Activated CD8-positive, alpha-beta memory T cell treated with anti-CD3 and anti-CD28 coated beads for 24 hours (primary cell): ENCODE results near the gene SNX20.

Source experiments
- DNase-seq: peaks from one replicate; pipeline ENCODE4 v3.0.0-alpha.2; 2020

SNX20 gene

DNA sequence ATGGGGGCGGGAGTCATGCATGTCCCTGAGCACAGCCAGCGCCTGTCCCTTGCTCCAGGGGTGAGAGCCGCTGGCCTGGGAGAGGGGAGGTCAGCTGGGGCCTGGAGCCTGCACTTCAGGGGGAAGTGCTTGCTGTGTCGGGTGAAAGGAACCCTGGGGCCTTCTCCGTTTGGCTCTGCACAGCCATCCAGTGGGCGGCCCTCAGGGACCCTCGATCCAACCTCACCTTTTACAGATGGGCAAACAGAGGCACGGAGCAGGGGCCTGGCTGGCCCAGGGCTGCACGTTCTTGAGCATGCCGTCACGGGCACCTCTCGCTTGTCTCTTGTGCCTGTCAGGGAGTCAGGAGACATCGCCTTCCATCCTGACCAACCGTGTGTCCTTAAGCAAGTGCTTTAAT lies 1.8 kb downstream of the SNX20 start:
- DNase-seq, result no peak

DNA sequence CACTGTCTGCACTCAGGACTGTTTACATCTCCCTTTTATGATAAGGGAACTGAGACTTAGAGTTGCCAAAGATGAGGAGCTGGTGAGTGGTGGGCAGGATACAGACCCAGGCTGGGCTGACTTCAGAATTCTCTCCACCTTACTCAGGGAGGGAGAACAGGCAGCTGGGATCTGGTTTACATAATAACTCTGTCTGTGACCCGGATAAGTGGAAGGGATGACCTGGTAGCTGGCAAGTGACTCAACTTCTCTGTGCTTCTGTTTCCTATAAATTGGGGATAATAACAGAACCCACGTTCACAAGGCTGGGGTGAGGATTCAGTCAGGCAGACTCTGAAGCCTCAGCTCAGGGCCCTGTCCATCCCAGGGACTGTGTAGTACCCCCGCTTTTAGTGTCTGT lies 2.6 kb downstream of the SNX20 start:
- DNase-seq, result no peak

DNA sequence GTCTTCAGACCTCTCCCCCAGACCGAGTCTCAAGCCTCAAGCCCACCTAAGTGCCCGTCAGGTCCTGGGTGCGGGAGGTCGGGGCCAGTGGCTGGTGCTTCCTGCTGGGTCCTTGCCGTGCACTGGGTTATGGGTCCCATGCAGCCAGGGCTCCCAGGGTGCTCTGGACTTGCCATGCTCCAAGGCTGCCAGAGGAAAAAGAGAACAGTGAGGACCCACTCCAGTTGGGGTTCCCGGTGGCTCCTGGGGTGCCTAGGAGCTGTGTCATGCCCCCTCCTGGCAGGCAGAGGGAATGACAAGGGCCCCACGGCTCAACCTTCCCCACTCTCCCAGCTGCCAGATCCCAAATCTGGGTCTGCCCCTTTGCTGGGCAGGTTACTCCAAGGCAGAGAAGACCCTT lies 3.8 kb downstream of the SNX20 start:
- DNase-seq, result no peak

DNA sequence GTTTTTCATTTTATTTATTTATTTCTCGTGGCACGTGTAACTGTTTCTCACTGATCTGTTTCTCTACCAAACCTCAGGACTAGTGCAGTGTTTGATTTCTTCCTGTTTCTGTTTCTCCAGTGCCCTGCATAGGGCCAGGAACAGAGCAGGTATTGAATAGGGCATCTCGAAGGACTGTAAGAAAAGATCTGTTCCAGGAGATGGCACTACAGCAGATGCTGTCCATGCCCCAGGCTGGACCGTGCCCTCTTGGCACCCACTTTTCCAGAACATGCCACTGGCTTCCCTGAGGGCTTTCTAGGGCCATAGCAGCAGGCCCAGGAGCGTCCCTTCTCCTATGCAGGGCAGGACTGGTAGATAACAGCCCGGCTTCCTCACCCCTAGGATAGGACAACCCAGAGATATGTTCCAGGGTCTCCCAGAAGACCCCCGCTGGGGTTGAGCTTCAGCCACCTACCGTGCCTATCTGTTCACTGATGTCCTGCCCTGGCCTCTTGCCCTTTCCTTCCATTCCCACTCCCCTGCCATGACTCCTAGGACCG lies 4.4 kb downstream of the SNX20 start:
- DNase-seq, result no peak

DNA sequence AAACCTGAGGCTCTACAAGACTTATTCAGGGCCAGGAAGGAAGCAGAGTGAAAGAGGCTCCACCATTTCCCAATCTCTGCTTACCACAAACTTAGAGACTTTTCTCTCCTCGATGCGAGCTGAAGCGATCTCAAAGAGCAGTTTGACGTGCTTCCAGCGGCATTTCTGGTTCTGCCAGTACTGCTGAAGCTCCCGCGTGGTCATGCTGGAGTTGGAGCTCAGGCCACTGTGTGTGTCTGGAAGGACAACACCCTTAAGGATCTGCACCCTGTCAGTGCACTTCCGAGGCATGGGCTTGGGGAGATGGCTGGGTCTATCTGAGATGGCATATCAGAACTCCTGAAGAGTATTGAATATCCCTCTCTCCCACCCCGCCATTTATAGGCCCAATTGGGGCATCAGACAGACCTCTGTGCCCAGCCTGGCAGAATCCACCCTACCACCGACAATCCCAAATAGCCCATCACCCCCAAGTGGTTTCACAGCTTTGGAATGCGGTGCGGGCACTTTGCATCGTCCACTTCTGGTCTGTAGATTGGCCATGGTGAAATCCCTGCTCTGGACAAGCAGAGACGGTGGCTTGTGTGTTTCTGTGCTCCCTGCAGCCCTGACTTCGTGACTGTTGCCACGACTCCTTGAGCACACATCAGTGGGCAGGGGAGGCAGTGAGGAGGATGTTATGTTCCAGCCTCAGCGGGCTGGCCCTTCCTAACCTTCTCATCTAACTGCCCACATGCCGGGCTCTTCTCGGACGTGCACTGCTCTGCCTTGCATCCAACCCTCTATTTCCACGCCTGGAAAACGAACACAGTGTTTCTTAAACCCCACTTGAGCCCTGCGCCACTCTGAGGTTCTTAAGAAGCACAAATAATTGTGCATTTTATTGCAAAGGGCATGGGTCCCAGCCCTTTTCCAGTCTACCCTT lies 5.2 kb downstream of the SNX20 start:
- DNase-seq, result no peak

DNA sequence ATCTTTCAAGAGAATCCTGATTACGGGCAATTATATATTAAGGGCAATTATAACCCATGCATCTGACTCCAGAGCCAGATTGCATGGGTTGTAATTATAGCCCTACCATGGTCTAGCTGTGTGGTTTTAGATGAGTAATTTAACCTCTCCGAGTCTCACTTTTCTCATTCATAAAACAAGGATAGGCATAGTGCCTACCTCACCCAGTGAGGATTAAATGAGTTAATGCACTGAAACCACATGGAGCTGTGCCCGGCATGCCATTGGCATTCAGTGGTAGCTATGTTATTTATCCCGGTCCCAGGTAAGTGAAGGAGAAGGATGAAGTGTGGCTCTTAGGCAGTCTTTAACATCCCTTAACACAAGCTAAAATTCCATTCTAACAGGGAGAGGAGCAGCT lies 6.3 kb downstream of the SNX20 start:
- DNase-seq, result no peak

DNA sequence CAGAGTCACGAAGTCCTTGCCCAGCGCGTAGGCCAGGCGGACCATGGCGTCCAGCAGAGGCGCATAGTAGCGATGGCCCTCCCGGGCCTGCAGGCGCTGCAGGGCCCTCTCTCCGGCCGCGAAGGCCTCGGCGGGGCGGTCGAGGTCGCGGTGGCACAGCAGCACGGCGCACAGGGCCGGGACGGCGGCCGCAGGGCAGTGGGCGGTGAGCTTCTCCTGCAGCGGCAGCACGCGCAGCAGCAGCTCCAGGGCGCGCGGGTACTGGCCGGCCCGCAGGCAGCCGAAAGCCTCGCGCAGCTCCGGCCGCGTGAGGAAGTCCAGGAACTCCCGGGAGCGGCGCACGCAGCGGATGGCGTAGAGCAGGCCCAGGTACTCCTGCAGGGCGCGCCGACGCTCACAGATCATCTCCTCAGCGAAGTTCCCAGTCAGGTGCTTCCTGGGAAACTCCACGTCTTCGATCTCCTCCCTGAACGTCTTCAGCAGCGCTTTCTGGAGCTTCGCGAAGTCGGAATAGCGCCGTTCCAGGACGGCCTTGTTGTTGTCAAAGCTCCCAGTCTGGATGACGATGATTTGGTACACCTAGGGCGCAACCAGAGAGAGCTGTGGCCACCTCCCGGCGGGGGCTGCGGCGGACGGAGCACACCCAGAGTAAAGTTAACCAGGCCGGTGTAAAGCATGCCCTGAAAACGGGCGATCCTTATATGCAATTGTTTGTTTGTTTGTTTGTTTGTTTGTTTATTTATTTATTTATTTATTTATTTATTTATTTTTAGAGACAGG lies 7.4 kb downstream of the SNX20 start:
- DNase-seq, result no peak

DNA sequence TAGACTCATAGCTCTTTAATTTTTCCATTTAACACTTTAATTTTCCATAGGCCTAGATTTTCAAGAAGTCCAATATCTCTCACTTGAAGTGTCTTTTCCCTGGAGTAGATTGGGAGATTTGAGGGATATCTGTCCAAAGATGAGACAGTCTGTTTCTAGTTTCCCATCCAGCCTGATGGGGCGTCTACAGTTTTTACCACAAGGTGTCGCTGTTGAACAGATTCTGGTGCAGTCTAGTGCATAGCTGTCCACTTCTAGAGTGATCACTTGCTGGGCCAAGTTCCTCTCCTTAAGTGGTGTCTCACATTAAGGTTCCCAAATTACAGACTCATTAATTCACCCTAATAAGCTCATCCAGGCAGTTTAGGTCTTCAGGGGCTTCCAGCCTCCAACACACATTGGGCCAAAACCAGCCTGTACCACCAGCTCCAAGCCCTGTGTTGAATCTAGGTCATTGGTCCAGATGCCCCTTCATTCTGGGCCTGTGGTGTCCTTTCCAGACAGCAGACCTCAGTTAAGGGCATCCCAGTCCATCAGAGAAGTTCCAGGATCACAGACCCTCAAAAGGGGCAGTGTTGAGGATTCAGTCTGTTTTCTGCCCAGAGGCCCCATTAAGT lies 9.4 kb downstream of the SNX20 start:
- peak; percentile 77 for DNase-seq

DNA sequence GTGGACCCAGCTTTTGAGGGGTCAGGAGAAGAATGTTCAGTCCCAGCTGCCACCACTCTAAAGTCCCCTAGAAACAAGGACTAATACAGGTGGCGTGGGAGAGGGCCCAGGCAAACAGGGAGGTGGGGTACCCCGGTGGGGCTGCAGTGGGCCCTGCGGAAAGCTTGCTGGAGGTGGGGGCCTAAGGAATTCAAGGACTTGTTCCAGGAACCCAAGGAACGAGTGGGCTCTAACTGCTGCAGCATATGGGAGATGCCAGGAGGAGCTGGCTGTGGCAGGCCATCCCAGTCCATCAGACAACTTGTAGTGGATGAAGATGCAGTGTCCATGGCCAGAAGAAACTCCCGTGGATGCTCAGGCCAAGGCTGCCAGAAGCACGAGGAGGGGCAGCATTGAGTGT lies 10.6 kb downstream of the SNX20 start:
- DNase-seq, result no peak

DNA sequence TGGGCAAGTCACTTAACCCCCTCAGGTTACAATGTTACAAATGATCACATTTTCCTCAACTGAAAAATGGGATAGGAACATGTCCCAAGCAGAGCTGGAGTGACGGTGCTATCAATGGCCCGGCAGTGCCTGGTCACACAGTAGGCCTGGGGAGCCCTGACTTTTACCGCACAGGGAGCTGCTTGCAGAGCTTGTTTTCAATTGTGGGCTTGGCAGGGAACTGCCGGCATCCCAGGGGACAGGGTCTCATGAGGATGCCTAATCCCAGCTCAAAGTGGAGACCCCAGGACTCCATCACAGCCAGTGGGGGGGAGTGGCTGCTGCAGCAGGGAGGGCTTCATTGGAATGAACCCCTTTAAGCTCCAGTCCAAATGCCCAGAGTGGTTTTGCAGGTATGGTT lies 11.4 kb downstream of the SNX20 start:
- DNase-seq, result no peak

DNA sequence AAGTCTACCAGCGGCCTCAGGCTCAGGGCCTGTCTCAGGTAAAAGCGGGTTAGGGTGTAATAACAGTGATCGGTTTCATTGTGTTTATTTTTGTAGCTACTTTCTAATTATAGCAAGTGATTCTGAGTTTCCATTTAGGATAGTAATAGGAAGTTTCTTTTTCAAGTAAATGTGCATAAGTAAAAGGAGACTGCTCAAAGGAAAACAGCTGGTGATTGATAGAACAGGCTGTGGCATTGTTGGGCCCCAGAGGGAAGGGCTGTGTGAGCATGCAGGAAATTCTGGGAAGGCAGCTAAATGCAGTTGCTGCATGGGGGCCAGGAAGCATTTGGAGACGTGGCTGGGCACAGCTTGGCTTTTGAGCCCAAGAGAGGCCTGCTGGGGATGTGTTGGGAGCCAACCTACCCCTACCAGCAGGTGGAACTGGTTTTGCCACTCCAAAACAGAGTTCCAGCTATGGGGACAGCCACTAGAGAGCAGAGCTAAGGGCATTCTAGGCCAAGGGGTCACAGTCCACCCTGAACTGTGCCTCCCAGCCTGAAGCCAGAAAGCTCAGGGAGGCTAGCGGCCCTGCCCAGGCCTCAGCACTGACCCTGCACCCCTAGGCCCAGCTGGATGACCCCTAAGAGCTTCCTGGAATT lies 12.6 kb downstream of the SNX20 start:
- no peak for DNase-seq

DNA sequence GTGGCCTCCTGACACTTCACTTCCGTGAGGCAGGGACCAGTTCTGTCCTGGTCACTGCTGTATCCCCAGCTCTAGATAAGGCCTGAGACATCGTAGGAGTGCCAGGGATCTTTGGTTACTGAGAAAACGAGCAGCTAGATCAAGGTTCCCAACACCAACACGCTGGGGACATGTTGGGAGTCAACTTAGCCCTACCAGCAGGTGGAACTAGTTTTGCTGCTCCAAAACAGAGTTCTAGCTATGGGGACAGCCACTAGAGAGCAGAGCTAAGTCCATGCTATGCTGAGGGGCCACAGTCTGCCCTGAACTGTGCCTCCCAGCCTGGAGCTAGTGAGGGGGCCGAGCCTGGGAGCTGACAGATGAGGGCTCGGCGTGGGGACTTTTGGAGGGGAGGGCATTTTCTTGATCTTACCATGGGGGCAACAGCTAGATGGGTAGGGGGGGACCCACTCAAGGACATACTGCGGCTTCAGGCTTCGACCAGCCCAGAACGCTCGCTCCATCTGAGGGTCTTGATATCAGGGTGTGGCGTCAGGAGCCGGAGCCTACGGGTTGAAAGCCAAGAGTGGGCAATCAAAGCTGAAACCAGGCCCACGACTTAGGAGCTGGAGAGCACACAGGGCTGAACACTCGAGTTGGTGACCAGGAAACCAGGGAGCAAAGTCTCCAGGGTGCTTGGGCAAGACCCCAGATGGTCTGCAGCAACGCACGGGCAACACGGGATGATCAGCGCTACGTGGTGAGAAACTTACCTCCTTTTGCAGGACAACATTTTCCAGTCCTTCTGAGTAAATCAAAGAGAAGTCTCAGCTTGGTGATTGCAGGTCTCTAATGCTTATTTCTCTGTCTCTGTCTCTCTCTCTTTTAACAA lies 13.4 kb downstream of the SNX20 start:
- no peak for DNase-seq

DNA sequence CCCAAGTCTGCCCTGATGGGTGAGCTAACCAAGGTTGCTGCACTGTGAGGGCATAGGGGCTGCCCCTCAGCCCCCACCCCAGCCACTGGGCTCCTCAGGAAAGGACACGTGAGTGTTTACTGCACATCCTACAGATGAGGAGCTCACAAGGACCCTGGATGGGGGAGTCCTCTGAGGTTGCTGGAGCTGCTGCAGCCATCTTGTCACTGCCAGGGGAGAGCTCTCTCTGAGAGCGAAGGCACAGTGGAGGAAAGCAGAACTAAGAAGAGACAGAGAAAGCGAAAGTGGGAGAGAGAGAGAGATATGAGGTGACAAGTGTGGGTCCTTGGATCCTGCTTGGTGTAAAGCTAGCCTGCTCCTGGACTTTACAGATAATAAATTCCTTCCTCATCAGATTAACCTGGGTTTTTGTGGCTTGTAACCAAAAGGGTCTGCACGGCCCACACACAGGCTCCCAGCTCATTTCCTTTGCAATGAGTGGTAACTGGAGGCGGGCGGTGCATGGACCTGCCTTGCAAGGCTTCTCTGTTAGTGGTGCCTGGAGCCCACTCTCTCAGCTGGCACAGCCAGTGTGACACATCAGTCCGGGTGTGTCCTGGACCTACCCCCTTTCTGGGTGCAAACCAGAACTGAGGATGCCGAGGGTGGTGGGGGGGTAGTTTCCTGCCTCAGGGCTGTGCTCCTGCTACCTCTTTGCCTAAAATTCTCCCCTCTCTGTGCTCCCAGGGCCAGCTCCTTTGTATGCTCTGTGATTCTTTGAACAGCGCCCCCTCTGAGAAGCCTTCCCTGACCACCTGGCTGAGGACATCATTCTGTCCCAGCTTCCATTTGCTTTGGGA lies 14.2 kb downstream of the SNX20 start:
- peak; percentile 82 for DNase-seq

DNA sequence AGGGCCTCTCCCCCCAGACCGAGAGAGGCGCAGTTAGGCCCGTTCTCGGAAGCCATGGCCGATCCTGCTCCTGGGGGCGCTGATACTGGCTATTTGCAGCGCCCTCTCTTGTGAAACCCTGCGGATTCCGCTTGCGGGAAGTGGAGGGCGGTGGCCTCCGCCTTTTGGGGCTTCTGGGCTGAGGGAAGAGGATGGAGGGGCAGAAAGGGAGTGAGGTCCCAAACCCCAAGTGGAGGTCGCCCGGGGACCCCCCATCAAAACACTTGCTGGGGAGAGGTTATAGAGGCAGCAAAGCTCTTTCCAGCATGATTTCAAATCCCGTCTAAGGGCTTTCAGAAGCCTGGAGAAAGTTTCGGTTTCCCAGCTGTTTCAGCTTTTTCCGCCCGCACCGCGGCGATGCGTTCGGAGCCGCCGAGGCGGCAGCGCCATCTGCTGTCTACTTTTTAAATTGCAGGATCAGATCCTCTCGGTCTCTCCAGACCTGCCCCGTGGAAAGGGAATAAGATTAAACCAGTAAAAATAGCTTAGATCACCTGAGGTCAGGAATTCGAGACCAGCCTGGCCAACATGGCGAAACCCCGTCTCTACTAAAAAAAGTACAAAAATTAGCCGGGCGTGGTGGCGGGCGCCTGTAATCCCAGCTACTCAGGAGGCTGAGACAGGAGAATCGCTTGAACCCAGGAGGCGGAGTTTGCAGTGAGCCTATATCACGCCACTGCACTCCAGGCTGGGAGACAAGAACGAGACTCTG lies 15.8 kb downstream of the SNX20 start:
- DNase-seq, result peak; percentile 94

DNA sequence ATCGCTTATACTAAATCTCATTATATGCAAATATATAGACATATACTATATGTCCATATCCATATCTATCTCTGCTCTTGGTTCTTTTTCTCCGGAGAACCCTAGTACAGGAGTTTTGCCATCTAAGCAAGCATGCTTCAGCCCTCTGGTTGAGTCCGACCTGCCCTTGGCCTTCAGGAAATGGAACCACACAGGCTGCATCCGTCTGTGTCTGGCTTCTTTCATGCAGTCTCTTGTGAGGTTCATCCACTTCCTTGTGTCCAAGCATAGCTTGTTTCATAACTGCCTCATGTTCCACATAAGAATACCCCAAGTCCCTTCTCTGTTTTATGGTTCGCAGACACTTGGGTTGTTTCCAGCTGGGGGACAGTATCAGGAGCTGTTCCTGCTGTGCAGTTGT lies 16.8 kb downstream of the SNX20 start:
- no peak for DNase-seq

DNA sequence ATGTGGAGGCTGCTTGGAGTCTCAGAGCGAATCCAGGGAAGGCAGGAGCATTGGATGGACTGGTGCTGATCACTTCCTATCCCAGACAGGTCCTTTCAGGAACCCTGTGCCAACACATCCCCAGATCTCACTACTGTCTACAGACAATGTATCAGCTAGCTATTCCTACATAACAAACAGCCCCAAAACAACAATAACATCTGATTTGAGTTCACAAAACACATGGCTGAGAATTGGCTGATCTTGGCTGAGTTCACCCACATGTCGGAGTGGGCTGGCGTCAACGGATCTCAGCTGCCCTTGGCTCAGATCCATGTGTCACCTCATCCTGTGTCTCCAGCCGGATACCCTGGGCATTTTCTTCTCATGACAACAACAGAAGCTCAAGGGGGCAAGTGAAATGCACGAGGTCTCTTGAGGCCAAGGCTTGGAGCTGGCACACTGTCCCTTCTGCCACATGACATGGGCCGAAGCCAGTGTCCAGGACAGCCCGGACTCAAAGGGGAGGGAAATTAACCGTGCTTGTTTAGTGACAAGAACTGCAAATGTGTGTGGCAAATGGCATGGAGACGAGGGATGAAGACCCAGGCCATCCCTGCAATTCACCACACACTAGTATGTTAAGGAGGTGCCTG lies 18.7 kb downstream of the SNX20 start:
- no peak for DNase-seq

DNA sequence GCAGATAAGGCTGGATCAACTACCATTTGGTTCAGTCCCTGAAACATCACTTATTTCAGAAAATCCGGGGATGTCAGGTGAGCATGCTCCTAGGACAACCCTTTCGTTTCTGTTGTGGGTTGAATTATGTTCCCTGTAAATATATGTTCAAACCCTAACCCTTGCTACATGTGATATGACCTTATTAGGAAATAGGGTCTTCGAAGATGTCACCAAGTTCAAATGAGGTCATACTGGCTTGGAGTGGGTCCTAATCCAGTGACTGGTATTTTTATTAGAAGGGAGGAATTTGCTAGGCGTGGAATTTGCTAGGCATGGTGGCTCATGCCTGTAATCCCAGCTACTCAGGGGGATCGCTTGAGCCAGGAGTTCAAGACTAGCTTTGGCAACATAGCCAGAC lies 21.3 kb downstream of the SNX20 start:
- no peak for DNase-seq

DNA sequence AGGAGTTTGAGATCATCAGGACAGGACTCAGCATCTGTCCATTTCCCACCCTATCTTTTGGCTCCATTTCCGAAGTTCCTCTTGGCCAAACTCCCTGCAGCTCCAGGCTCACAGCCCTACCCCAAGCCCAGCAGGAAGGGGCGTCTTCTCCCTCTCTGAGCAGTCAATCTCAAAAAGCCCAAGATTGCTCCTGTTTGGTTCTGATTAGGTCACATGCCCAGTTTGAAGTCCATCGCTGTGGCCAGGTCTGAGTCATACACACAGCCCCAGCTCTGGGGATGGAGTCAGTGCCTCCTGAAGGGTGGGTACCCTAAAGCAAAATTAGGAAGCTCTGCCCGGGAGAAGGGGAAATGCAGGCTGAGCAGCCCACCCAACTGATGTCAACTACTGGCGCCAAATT lies 23.9 kb downstream of the SNX20 start:
- DNase-seq, result no peak

DNA sequence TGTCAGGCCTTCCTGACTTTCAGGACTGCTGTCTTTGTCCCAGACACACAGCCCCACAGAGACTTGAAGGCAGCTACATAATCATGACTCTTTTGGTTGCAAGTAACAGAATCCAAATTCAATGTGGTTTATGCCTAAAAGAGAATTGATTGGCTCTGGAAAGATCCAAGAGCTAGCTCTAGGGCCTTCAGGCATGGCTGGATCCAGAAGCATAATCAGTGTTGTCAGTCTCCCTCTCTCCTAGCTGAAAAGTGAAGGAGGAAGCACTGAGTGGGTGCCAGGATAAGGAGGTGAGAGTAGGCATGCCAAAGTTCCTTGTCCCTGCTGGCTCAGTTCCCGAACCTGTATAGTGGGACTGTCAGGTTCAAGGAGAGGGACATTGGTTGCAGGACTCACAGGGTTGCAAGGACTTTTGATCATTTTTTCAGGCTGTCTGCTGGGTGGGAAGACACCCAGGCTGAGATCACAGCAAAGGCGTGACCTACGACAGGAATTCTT lies 25.5 kb downstream of the SNX20 start:
- DNase-seq, result no peak
